SK-N-SH (cell line): ENCODE data around the gene MAPKBP1.

Experiments used
- EP300 ChIP-seq, 2 experiments: IDR thresholded peaks; 2 replicates each; pipeline versions ENCODE4 v1.4.0 to v1.6.1; 2012; ENCODE audit warnings: borderline replicate concordance in 1 of 2, low read depth in 1 of 2, low read length in 1 of 2
- EZH2phosphoT487 ChIP-seq: fragments of 200-600 bp; sonication (generic); IDR thresholded peaks from 2 replicates; pipeline ENCODE4 v1.6.1; 2017; ENCODE audit warnings: low read depth, mixed run types, mild to moderate bottlenecking, antibody characterized with exemption, moderate library complexity, borderline replicate concordance
- RCOR1 ChIP-seq: fragments of 150-350 bp; IDR thresholded peaks from 2 replicates; pipeline ENCODE4 v1.6.1; 2017; ENCODE audit warnings: antibody characterized with exemption, low read length
- TF ChIP-seq, protein P1 (sequence below): fragments of 200-600 bp; sonication (generic); IDR thresholded peaks from 2 replicates; pipeline ENCODE4 v1.6.1; 2017; ENCODE audit warnings: antibody characterized with exemption, mild to moderate bottlenecking, moderate library complexity
- TF ChIP-seq, protein P2 (sequence below): IDR thresholded peaks from 2 replicates; pipeline ENCODE4 v1.4.0; 2012; ENCODE audit warnings: low read depth

DNA sequence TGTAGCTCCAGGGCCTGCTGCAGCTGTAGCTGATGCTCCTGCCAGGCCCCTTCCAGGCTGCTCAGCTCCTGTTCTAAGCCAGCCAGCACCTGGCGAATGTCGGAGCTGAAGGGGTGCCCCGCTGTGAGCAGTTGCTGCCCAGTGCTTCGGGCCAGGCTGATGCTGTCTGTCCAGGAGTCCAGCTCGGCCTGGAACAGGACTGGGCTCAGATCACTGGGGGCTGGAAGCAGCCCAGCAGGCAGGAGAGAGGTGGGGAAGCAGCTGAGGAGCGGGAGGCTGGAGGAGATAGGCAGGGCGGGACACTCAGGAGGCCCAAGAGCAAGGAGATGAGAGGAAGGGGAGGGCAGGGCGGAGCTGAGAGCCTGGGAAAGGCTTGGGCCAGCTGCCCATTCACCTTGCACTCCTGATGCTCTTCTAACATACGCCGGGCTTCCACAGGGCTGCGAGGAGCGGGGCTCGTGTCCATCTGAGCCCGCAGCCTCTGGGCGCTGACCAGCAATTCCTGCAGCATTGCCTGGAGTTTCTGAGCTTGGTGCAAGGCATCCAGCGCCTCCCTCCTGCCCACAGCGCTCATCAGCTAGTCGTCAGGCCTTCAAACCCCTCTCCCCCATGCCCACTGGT, 87.6 kb downstream of the MAPKBP1 start:
- TF ChIP-seq EP300 (IDR thresholded peaks at IDR 0.05; ENCODE audit: borderline replicate concordance in 1 of 2, low read depth in 1 of 2, low read length in 1 of 2): no peak
- TF ChIP-seq, protein P1, sequence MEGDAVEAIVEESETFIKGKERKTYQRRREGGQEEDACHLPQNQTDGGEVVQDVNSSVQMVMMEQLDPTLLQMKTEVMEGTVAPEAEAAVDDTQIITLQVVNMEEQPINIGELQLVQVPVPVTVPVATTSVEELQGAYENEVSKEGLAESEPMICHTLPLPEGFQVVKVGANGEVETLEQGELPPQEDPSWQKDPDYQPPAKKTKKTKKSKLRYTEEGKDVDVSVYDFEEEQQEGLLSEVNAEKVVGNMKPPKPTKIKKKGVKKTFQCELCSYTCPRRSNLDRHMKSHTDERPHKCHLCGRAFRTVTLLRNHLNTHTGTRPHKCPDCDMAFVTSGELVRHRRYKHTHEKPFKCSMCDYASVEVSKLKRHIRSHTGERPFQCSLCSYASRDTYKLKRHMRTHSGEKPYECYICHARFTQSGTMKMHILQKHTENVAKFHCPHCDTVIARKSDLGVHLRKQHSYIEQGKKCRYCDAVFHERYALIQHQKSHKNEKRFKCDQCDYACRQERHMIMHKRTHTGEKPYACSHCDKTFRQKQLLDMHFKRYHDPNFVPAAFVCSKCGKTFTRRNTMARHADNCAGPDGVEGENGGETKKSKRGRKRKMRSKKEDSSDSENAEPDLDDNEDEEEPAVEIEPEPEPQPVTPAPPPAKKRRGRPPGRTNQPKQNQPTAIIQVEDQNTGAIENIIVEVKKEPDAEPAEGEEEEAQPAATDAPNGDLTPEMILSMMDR: no peak
- TF ChIP-seq EZH2phosphoT487: no peak
- TF ChIP-seq RCOR1: no peak
- TF ChIP-seq, protein P2, sequence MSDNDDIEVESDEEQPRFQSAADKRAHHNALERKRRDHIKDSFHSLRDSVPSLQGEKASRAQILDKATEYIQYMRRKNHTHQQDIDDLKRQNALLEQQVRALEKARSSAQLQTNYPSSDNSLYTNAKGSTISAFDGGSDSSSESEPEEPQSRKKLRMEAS: no peak
